HEK293T (cell line): ENCODE data around the gene TM7SF2.
A peak's percentile ranks its signal among the peaks of the same experiment; 100 is the strongest.

Experiments
- CTCF ChIA-PET: fragments of 350-600 bp; formaldehyde crosslinking; extraction: SDS; loops from one replicate; lab custom pipeline; 2021; ENCODE audit warnings: antibody characterized with exemption, inconsistent platforms; lab: Yijun Ruan, JAX
- POLR2A ChIA-PET: fragments of 350-600 bp; formaldehyde crosslinking; extraction: SDS; loops from one replicate; lab custom pipeline; 2020; ENCODE audit warnings: antibody characterized with exemption, inconsistent platforms; lab: Yijun Ruan, JAX
- DNase-seq: peaks from one replicate; pipeline ENCODE4 v3.0.0; 2012; ENCODE audit warnings: mixed read lengths; ENCODE audit errors: extremely low spot score
- ARNT ChIP-seq: fragments of 450-650 bp; IDR thresholded peaks from 2 replicates; pipeline ENCODE4 v1.6.1; 2017; ENCODE audit warnings: mild to moderate bottlenecking
- BHLHE40 ChIP-seq: fragments of 450-650 bp; IDR thresholded peaks from 2 replicates; pipeline ENCODE4 v1.6.1; 2016; ENCODE audit warnings: mild to moderate bottlenecking, moderate library complexity, borderline replicate concordance
- CTBP1 ChIP-seq: fragments of 450-650 bp; IDR thresholded peaks from 2 replicates; pipeline ENCODE4 v1.6.1; 2016; ENCODE audit warnings: borderline replicate concordance
- ELF4 ChIP-seq: fragments of 450-650 bp; IDR thresholded peaks from 2 replicates; pipeline ENCODE4 v1.6.1; 2017; ENCODE audit warnings: antibody characterized with exemption
- FOXA1 ChIP-seq: fragments of 450-650 bp; IDR thresholded peaks from 2 replicates; pipeline ENCODE4 v1.6.1; 2016; ENCODE audit warnings: mild to moderate bottlenecking
- FOXK2 ChIP-seq: fragments of 450-650 bp; IDR thresholded peaks from 2 replicates; pipeline ENCODE4 v1.6.1; 2016; ENCODE audit warnings: mild to moderate bottlenecking
- FOXM1 ChIP-seq: fragments of 450-650 bp; IDR thresholded peaks from 2 replicates; pipeline ENCODE4 v1.6.1; 2017; ENCODE audit warnings: mild to moderate bottlenecking, borderline replicate concordance
- HDGF ChIP-seq: fragments of 450-650 bp; IDR thresholded peaks from 2 replicates; pipeline ENCODE4 v1.6.1; 2017; ENCODE audit warnings: antibody characterized with exemption, borderline replicate concordance
- L3MBTL2 ChIP-seq: fragments of 450-650 bp; conservative IDR thresholded peaks from 2 replicates; pipeline ENCODE4 v1.6.1; 2016; ENCODE audit warnings: mild to moderate bottlenecking
- LEF1 ChIP-seq: fragments of 450-650 bp; IDR thresholded peaks from 2 replicates; pipeline ENCODE4 v1.6.1; 2017; ENCODE audit warnings: mild to moderate bottlenecking, borderline replicate concordance
- NFRKB ChIP-seq: fragments of 450-650 bp; IDR thresholded peaks from 2 replicates; pipeline ENCODE4 v1.6.1; 2016; ENCODE audit warnings: mild to moderate bottlenecking, moderate library complexity
- PKNOX1 ChIP-seq: fragments of 450-650 bp; IDR thresholded peaks from 2 replicates; pipeline ENCODE4 v1.6.1; 2016
- SP1 ChIP-seq: fragments of 450-650 bp; IDR thresholded peaks from 2 replicates; pipeline ENCODE4 v1.6.1; 2017
- SUZ12 ChIP-seq: fragments of 450-650 bp; IDR thresholded peaks from 2 replicates; pipeline ENCODE4 v1.6.1; 2016; ENCODE audit warnings: mild to moderate bottlenecking
- TARDBP ChIP-seq: fragments of 450-650 bp; IDR thresholded peaks from 2 replicates; pipeline ENCODE4 v1.6.1; 2016
- ZNF384 ChIP-seq: fragments of 450-650 bp; IDR thresholded peaks from 2 replicates; pipeline ENCODE4 v1.6.1; 2016

Gene TM7SF2

GRCh38 chr11:65111744-65112545 lies at the start of gene TM7SF2:
TSS of gene TM7SF2 (plus strand) at chr11:65111872. CDS start at chr11:65112016, 144 bp downstream.
- peak; percentile 91 for DNase-seq
- CTCF ChIA-PET = interaction anchor here (0.6 to 3.5 kb wide), 9 partner anchors 8 to 388 kb away, joined by 3 to 20 read pairs (median 5); partner anchors contain the start of genes ARL2 and CAPN1
- TF ChIP-seq NFRKB = no peak
- no peak for TF ChIP-seq L3MBTL2
- TF ChIP-seq FOXK2 = no peak
- peak; percentile 41; the same call in 1 of the 2 replicates for TF ChIP-seq ELF4
- no peak for TF ChIP-seq LEF1
- no peak for TF ChIP-seq SP1
- no peak for TF ChIP-seq FOXM1
- TF ChIP-seq SUZ12 = no peak
- TF ChIP-seq HDGF = 0 out of 2 replicates have a peak, but pooled peaks have one; percentile 17
- no peak for TF ChIP-seq ARNT
- TF ChIP-seq FOXA1 = no peak
- no peak for TF ChIP-seq CTBP1
- TF ChIP-seq PKNOX1 = no peak
- POLR2A ChIA-PET = interaction anchor here (0.6 to 4.2 kb wide), 17 partner anchors 9 to 1177 kb away, joined by 3 to 35 read pairs (median 5); partner anchors contain the start of genes ARL2, CAPN1, CDCA5 and FAU

GRCh38 chr11:65063532-65063931 lies 48.1 kb upstream of the TM7SF2 start:
- ChIA-PET POLR2A (interaction anchor here (1.3 kb wide), 2 partner anchors 12 to 33 kb away, joined by 5 read pairs; partner anchors contain the start of gene VPS51), CTCF (interaction anchor here (1.3 kb wide), 1 partner anchor 50 kb away, joined by 3 read pairs; no protein-coding TSS in a partner anchor)

GRCh38 chr11:65064847-65065240 lies 46.8 kb upstream of the TM7SF2 start:
- TF ChIP-seq ARNT (no peak), FOXM1 (no peak)
- ChIA-PET CTCF (no interaction called here), POLR2A (no interaction called here)
- no peak for DNase-seq

More at GRCh38 chr11:65063532-65063931, 48.1 kb upstream of the TM7SF2 start:
- no peak for DNase-seq
- TF ChIP-seq BHLHE40 (no peak), LEF1 (no peak), SUZ12 (no peak), CTBP1 (no peak), FOXM1 (no peak), PKNOX1 (no peak), FOXK2 (no peak), NFRKB (no peak), SP1 (no peak), L3MBTL2 (no peak), ELF4 (no peak), TARDBP (no peak), ZNF384 (no peak), HDGF (no peak)

GRCh38 chr11:65065851-65066250 lies 45.8 kb upstream of the TM7SF2 start:
- CTCF ChIA-PET = no interaction called here
- POLR2A ChIA-PET = interaction anchor here (0.5 kb wide), 1 partner anchor 193 kb away, joined by 3 read pairs; no protein-coding TSS in a partner anchor
- DNase-seq = no peak
- TF ChIP-seq CTBP1 = no peak
- TF ChIP-seq FOXA1 = no peak
- TF ChIP-seq BHLHE40 = no peak
- no peak for TF ChIP-seq HDGF
- TF ChIP-seq LEF1 = no peak
- TF ChIP-seq FOXM1 = no peak
- TF ChIP-seq L3MBTL2 = no peak
- TF ChIP-seq PKNOX1 = no peak
- no peak for TF ChIP-seq TARDBP
- TF ChIP-seq FOXK2 = no peak

GRCh38 chr11:65066315-65066714 lies 45.4 kb upstream of the TM7SF2 start:
- TF ChIP-seq FOXM1 = no peak
- TF ChIP-seq ZNF384 = no peak
- TF ChIP-seq NFRKB = no peak
- TF ChIP-seq CTBP1 = no peak
- TF ChIP-seq SP1 = no peak
- TF ChIP-seq PKNOX1 = no peak
- no peak for TF ChIP-seq SUZ12
- no peak for TF ChIP-seq ARNT
- no peak for TF ChIP-seq HDGF
- no peak for TF ChIP-seq FOXK2
- TF ChIP-seq L3MBTL2 = no peak
- no peak for TF ChIP-seq TARDBP
- TF ChIP-seq ELF4 = no peak
- no peak for TF ChIP-seq FOXA1
- no peak for TF ChIP-seq BHLHE40
- no peak for TF ChIP-seq LEF1
- POLR2A ChIA-PET = interaction anchor here (1.3 kb wide), 1 partner anchor 16 kb away, joined by 3 read pairs; no protein-coding TSS in a partner anchor
- CTCF ChIA-PET = no interaction called here
- no peak for DNase-seq
